HG03103 (cell line): ENCODE measurements around the gene ANKS3.
"Not testable (repeated sequence)": the region's sequence is repeated elsewhere in the genome, so short reads cannot be mapped to it uniquely, and the experiment has no call there.

Experiments used
- ATAC-seq: cut with Tn5 transposase; IDR thresholded peaks from one replicate; pipeline ENCODE4 v1.9.1; 2021; ENCODE audit warnings: low read depth; ENCODE audit not compliant: unreplicated experiment

The ANKS3 gene

DNA sequence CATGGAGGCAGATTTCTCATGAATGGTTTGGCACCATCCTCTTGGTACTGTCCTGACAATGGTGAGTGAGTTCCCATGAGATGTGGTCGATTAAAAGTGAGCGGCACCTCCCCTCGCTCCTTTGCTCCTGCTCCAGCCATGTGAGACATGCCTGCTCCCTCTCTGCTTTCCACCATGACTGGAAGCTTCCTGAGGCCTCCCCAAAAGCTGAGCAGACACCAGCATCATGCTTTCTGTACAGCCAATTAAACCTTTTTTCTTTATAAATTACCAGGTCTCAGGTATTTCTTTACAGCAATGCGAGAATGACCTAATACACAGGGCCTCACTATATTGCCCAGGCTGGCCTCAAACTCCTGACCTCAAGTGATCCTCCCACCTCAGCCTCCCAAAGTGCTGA lies 20.8 kb upstream of the ANKS3 start:
- ATAC-seq = no peak

DNA sequence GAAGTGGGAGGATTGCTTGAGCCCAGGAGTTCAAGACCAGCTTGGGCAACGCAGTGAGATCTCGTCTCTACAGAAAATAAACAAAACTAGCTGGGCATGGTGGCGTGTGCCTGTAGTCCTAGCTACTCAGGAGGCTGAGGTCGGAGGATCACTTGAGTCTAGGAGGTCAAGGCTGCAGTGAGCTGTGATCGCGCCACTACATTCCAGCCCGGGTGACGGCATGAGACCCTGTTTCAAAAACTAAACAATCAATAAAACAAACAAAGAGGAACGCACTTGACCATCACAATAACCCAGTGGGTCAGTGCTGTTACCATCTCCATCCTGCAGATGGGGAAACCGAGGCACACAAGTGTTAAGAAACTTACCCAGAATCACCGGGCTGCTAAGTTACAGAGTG lies 19.2 kb upstream of the ANKS3 start:
- ATAC-seq = no peak

DNA sequence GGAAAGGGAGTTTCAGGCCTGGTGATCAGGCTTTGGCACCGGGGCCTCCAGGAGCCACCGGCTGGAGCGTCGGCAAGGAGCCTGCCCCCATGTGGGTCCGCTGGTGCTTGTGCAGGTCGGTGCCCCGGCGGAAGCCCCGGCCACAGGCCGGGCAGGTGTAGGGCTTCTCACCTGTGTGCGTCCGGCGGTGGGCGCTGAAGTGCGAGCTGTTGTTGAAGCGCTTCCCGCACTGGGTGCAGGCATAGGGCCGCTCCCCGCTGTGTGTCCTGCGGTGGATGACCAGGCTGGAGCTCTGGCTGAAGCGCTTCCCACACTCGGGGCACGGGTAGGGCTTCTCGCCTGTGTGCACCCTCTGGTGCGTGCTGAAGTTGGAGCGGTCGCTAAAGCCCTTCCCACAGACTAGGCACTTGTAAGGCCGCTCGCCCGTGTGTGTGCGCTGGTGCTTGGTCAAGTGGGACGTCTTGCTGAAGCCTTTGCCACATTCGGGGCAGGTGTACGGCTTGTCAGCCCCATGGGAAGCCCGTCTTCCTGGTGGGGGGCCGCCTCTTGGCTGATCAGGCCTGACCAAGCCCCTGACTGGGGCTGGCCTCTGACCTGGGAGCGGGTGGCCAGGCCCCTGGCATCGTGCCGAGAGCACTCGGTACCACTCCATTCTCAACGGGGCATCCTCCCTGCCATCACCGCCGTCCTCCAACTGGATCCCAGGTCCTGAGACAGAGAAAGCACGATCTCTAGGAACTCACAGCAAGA lies 18.5 kb upstream of the ANKS3 start:
- no peak for ATAC-seq

DNA sequence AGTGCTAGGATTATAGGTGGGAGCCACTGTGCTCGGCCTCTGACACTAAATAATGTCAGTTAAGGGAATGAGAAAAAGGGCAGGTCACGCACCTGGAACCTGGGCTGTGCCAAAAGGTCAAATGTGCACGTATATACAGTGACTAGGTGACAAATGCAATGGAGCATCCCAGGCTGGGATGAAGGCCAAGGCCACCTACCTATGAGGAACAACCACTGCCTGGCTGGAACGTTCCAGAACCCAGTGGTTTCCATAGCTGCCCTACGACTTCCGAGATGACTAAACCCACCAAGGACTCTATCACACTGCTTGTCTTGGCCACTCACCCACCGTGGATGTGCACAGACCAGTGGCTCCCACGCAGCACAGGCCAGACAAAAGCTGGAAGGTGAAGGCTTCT lies 16.8 kb upstream of the ANKS3 start:
- ATAC-seq = no peak

DNA sequence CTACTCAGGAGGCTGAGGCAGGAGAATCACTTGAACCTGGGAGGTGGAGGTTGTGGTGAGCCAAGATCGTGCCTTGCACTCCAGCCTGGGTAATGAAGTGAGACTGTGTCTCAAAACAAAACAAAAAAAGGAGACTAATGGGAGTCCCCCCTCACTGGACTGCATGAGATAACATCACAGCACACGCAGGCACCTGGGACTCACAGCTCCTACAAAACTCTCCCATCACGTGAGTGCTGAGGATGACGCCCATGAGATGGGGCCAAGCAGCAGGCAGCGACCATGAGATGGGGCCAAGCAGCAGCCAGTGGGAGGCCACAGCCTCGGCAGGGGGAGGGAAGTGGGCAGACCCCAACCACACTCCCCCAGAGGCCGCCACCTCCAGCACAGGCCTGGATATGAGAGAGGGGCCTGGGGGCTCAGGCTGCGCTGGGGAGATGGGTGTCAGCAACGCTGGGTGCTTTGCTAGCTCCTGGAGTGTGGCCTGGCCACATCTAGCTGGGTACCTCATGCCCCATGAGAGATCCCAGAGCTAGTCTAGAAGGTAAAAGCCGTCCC lies 15.7 kb upstream of the ANKS3 start:
- ATAC-seq = no peak

DNA sequence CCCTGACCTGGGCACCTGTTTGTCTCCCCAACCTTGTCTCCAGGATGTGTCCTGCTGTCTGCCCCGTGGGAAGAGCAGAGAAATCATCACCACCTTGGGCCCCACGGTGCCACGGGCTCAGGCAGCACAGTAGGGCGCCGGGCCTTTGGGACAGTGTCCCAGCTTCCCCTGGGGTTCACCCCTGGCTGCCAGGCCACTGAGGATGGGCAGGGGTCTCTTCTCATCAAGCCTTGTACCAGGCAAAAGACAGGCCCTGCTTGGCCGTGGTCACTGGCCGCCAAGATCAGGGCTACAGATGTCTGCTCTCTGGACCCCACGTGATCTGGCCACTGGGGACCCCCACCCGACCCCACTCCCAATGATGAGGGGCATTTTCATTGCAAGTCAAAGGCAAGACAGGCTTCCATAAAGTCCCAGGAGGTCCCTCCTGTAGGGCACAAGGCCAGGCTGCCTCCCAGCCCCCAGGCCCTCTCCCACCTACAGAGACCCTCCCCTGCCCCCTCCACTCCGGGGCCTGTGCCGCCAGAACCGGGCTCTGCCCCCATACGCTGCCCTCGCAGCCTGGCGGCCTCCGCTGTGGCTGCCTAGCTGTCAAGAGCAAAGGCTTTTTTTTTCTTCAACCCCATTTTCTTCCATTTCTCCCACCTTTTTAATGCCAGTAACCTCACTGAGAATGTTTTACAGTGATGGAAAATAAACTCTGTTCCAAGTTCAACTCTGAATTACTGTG lies 14.8 kb upstream of the ANKS3 start:
- ATAC-seq = no peak

DNA sequence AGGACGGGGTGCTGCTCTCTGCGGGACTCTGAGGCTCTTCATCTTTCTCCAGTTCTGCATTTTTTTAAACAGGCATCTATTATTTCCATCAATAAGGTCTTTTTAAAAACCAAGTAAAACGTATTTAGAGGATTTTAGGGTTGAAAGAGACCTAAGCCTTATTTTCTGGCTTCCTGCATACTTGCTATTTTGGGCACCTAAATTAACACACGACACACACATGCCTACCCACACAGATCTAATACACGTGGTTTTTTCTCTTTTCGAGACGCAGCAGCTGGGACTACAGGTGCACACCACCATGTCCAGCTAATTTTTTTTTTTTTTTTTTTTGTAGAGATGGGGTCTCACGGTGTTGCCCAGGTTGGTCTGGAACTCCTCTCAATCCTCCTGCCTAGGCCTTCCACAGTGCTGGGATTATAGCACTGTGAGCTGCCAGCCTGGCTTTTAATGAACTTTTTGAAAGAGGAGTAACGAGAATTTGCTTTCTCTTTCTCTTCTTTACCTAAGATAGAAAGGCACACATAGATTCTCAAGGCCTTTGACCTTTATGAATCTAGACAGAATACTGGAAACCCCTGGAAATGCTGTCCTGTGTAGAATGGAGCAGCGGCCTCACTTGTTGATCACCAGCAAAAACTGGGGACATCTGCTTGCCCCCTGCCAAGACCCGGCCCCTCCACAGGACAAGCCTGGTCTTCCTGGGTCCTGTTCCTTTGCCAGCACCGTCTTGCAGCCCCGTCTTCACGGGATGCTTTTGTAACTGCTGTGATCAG lies 14.0 kb upstream of the ANKS3 start:
- ATAC-seq = no peak

DNA sequence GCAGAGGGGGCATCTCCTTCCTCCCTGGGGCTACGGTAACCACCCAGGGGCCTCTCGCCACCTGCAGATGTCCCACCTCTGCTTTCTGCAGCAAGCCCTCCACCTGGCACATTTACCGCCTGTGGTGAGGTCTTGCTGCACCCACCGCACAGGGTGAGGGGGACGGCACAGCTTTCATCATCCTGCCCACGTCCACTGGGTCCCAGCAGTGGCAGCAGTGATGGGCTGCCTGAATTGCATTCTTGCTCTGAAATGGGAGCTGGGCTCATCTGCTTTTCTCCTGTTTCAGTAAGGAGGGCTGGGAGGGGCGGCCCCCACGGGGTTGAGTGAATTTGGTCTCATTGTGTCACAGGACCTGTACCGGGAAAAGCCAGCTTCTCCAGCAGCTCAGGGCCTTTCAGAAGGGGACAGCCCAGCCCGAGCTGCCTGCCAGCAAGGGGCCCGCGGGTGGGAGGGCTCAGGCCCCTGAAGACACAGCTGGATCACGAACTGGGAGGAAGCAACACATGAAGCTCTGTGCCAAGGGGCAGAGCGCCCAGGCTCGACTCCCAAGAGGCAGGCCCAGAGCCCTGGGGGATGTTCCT lies 13.0 kb upstream of the ANKS3 start:
- ATAC-seq = no peak

DNA sequence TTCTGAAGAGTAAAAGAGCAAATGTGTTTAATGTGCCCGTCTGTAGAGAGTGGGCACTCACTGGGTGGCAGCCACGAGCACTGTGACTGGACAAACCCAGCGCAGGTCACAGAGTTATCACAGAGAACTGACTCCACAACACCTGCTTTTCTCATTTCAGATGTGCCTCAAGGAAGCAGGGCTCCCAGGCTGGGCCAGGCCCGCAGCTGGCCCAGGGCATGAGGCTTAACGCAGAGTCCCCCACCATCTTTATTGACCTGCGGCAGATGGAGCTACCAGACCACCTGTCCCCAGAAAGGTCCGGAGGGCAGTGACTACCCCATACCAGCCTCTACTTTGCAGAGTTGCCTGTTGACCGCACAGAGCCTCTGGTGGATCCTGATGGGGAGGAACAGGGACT lies 12.1 kb upstream of the ANKS3 start:
- ATAC-seq = no peak

DNA sequence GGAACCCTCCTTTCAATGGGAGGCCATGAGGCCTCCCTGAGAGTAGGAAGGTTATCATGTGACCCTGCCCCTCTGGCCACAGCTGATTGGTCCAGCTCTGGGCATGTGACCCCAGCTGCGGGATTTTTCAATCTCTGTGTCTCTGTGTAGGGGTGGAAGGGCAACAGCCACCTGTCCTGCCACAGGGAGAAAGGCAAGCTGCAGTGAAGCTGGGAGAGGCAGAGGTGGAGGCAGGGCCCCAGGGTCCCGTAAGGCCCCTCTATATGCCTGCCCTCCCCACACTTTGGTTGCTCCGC lies 11.2 kb upstream of the ANKS3 start:
- no peak for ATAC-seq

DNA sequence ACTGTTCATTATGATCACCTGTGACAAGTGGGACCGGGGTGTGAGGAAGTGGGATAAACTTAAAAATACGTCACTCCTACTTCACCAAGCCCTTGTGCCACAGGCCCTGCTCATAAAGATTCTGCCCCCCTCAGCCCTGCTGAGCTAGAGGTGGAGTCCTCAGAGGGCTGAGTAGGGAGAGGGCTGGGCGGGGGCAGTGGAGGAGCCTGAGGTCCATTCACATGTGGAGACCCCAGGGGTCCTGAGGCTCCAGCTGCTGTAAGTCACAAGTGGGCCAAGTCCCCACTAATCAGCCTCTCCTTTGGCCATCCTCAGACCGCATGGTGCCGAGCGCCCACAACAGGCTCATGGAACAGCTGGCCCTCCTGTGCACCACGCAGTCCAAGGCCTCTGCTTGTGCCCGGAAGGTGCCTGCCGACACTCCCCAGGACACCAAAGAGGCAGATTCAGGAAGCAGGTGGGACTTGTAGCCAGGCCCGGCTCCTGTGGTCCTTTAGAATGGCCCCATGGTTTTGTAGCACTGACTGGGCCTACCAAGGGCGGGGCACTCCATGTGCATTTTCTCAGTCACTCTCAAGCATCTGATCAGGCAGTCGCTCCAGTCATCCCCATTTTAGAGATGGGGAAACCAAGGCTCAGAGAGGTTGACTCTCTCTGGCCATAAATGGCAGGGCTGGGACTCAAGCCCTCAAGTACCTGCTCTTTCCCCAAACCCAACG lies 10.6 kb upstream of the ANKS3 start:
- ATAC-seq = no peak

DNA sequence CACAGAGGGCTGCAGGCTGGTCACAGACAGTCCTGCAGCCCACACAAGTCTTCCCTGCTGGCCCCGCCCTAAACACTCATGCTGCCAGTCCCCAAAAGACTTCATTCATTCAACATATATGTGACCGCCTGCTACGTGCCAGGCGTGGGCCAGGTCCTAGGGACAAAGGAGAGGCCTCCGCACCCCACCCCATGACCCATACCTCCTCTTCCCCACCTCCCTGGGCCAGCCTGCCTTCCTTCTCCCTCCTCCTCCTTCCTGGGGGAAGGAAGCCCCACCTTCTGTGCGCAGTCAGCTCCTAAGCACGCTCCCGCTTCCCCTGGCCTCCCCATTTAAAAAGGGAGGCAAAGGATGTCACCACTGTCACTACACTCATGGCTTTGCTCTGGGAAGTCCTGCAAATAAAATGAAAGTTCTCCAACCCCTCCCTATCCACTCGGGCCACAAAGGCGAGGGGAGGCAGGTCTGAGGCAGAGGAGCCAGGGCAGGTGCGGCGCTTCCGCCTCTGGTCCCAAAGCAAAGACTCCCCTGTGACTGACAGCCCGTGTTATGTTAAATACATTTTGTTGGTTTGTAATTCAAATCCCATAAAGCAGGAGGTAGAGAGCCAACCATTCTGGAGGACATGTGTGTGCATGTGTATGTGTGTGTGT lies 9.3 kb upstream of the ANKS3 start:
- ATAC-seq = no peak

DNA sequence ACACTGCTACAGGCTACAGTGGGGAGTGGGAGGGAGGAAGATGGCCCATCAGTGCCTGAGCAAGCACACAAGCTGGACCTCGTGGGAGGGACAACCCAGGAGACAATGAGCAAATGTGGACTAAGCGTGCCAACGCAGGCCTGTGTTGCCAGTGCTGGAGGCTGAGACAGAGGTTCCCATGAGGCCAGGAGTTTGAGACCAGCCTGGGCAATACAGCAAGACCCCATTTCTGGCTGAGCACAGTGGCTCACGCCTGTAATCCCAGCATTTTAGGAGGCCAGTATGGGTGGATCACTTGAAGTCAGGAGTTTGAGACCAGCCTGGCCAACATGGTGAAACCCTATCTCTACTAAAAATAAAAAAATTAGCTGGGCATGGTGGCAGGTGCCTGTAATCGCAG lies 4.3 kb upstream of the ANKS3 start:
- not testable (repeated sequence) for ATAC-seq

DNA sequence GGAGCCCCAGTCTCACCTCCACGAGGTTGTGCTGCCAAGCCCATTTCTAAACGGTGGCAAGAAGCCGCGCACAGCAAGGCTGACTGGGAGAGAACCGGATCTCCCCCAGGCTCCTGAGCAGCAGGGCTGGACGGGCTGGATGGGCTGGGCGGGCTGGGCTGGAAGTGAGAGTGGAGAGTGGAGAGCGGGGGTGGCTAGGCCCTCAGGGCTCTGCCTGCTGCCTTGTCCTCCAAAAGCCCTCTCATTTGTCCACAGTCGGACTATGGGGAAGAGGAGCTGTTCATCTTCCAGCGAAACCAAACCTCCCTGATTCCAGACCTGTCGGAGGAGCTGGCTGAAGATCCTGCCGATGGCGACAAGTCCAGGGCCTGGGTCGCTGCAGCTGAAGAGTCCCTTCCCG lies 3.5 kb upstream of the ANKS3 start:
- ATAC-seq = no peak

DNA sequence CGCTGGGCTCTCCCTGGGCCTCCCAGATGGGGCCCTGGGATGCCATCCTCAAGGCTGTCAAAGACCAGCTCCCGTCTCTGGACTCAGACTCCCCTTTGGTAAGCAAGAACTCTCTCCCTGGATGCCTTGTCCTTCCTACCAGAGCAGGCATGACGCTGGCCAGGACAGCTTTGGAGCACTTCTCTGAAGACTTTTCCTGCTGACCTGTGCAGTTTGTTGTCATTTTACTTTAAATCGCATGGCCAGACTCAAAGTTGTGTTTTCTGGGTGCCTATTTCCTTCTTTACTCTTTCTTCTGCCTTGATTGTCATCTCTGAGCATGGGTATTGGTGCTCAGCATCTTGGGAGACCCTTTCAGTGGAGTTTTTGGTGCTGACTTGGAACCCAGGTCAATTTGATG lies 2.5 kb upstream of the ANKS3 start:
- no peak for ATAC-seq

DNA sequence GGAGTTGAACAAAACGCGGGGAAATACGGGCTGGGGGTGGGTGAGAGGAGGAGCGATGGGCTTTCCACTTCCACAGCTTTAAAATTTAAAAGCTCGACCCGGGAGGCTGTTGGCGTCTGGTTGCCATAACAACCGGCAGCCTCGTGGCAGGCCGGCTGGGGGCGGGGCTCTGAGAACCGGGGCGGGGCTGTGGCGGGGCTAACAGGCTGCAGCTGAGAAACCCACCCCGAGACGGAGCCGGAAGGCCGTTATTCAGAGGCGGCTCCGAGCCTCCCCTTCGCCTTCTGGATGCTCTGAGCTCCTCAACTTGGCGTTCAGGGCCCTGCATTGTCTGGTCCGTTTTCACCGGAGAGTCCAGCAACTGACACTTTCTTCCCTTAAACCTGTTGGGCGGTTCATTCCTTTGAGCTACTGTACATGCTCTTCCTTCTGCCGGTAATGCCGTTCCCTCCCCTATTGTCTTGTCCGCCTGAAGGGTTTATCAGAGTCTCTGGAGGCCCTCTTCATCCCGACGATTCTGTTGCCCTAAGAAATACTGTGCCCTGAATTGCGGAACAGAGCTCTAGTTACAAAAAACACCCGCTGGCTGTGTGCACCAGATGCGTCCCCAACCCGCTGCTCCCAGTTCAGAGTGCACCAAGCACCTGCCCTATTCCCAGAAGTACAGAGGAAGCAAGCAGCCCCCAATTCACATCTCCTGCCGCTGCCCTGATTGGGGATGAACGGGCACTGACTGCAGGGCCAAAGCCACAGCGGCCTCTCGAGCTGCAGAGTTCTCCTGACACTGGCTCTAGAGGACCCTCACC lies 862 bp upstream of the ANKS3 start:
- ATAC-seq = peak; percentile 49

DNA sequence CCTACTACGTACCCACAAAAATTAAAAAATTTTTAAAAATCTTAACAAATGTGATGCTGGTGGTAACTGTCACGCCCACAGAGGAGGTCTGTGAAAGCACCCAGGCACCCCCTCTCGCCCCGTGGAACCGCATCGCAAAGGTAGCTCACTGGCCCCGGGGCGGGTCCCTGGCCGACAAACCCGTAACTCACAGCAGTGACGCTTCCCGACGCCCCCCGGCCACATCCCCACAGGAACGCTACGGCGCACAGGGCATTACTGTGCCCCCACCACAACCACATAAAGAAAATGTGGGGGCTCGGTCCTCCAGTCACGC lies 366 bp downstream of the ANKS3 start:
- no peak for ATAC-seq

DNA sequence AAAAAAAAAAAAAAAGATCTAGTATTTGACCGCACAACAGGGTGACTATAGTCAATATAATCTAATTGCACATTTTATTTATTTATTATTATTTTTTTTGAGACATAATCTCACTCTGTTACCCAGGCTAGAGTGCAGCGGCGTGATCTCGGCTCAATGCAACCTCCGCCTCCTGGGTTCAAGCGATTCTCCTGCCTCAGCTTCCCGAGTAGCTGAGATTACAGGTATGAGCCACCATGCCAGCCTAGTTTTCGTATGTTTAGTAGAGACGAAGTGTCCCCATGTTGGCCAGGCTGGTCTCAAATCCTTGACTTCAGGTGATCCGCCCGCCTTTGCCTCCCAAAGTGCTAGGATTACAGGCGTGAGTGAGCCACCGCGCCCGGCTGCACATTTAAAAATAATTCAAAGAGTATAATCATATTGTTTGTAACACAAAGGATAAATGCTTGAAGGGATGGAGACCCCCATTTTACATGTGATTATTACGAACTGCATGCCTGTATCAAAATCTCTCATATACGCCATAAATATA lies 794 bp downstream of the ANKS3 start:
- no peak for ATAC-seq

DNA sequence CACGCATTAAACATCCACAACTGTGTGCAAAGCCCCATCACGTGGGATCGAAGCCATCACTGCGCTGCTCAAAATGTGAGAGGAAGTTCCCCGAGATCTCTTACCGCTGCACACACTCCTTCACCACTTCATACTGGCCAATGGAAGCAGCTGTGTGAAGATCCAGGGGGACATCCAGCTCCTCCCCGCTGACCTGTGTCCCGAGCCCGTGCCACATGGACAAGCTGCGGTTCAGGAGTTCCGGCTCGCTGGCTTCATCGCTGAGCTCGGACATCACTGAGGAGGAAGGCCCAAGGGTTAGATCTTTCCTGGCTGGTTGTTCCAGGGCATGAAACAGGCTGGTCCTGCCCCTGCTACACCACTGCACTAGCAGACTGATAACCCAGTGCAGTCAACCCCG lies 4.2 kb downstream of the ANKS3 start:
- no peak for ATAC-seq
